Putamen (tissue), 1 donor: ENCODE data around the gene RNF32.
"Not testable (repeated sequence)": the region's sequence is repeated elsewhere in the genome, so short reads cannot be mapped to it uniquely, and the experiment has no call there.

Experiments
- DNase-seq: peaks from one replicate; pipeline ENCODE4 v3.0.0-alpha.2; 2016; ENCODE audit warnings: low spot score

RNF32 gene

DNA sequence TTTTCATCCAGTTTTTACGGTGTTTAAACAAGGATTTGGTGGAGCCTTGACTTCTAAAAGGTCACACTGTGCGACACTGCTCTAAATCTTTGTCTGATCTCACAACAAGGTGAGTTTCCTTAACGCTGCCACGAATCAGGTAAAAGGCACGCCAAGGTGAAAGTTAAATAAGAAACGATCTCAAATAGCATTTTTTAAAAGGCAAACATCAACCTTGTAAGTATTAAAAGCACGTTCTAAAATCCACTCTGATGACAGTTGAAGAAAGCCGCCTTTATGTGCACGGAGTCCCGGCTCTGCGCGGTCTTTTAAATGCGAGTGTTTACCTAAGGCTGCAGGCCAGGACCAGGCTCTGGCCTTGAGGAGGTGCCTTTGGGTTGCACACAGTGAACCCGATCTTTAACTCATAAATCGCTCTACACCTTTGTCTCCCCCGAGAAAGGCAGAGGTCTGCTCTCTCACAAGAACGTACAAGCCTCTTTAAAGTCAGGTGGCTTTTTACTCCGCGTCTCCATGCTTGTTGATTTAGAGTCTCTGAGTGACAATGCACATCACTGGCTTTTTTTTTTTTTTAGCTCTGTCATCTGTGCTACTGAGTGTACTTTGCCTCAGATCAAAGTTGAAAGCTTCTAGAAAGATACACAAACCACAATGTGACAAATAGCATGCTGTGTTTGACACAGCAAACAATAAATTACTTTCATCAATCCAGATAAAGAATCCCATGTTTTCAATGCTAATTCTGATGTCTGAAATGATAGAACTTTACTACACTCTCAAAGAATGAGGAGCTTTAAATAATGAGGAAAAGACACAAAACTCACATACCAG is 25.9 kb upstream of the RNF32 start:
- DNase-seq: no peak

DNA sequence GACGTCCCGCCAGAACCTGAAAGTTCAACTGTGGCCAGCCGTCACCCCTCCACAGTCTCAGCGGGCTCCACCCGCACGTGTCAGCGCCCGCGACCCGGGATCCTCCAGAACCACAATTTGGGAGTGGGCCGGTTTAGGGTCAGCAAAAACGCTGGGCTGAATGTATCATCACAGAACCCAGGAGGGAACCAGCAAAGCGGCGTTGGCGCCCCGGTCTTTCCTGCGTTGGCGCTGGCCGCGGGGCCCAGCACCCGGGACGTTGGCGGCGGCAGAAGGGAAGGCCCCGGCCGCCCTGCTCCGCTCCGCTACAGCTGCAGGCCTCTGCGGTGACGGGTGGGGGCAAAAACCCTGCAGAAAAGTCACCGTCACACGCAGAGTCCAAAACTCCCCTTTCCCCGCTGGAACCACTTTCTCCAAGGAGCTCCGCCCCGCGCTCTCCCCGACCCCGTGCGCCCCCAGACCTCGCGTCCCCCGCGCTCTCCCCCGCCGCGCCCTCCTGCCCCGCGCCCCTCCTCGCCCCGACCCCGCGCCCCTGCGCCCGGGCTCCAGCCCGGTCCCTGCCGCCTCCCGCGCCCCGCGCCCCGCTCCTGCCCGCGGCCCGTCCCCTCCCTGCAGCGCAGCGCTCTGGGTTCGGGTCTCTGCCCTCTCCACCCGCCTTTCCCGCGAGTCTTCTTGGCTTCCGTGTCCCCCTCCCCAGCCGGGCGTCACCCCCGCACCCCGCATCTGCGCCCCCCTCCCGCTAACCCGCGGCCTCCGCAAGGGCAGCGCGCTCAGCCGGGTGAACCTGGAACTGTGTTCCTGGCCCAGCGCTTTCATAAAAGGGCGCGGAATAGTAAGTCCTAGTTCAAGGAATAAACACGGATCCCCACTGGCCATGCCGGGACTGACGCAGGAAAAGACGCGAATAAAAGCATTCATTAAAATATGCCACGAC is 24.0 kb upstream of the RNF32 start:
- DNase-seq: no peak

DNA sequence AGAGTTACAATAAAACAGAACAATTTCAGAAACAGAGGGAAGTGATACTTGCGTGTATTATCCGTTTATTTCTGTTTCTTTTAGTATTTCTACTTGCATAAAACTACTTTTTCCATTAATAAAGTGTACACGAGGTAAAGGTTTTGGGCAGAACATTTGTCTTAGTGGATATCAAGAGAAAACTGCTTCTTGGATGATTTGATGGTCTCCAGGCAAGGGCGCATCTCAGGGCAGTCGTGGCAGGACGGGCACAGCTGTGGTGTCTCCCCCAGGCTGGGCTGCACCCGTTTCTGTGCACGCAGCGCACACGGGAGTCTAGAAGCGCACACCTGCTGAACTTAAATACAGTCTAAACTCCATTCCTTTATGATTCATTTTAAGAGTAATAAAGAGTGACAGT is 23.4 kb upstream of the RNF32 start:
- no peak for DNase-seq

DNA sequence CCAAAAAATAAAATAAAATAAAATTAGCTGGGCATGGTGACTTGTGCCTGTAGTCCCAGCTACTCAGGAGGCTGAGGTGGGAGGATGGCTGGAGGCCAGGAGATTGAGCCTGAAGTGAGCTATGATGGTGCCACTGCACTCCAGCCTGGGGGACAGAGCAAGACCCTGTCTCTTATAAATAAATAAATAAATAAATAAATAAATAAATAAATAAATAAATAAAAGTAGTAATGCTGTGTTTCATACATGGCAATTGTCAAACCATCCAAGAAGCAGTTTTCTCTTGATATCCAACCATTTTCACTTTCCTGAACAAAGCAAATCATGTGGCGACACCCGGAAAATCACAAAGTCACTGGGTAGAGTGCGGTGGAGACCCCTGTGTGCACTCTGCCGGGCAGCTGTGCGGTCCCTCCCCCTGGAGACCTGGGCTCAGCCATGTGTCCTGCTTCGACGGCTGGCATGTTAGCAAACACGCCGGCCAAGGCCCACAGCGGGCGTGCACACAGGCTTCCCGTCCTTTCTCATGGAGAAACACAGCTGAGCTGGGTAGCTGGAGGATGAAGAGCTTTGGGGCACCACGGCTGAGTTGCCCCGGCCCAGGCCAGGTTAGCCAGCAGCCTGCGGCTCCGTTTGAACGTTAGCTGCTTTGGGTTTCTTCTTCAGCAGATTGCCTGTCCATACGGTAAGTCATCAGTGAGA is 22.3 kb upstream of the RNF32 start:
- no peak for DNase-seq

DNA sequence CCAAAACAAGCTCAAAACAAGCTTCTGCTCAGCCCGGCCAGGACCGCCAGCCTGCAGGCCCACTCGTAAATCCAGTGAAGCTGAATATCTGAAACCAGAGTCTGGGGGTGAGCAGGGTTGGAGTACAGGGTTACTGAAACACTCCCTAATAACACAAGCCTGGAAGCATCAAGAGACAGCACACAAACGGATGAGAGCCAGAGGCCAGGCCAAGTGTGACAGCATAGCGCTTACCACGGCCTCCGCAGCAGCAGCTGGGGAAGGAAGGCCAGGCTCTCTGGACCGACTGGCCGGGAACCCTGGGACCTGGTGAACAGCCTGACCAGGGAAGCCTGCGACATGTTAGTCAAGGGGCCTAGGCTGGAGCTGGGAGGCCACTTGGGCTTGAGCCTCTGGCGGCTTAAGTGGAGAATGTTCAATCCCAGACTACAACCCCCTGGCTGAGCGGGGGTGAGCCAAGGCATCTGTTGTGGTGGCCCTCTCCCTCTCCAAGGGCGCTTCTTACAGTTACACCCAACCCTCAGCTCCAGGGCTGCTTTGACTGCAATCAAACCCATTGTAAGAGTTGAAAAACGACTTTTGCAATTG is 21.7 kb upstream of the RNF32 start:
- DNase-seq: no peak

DNA sequence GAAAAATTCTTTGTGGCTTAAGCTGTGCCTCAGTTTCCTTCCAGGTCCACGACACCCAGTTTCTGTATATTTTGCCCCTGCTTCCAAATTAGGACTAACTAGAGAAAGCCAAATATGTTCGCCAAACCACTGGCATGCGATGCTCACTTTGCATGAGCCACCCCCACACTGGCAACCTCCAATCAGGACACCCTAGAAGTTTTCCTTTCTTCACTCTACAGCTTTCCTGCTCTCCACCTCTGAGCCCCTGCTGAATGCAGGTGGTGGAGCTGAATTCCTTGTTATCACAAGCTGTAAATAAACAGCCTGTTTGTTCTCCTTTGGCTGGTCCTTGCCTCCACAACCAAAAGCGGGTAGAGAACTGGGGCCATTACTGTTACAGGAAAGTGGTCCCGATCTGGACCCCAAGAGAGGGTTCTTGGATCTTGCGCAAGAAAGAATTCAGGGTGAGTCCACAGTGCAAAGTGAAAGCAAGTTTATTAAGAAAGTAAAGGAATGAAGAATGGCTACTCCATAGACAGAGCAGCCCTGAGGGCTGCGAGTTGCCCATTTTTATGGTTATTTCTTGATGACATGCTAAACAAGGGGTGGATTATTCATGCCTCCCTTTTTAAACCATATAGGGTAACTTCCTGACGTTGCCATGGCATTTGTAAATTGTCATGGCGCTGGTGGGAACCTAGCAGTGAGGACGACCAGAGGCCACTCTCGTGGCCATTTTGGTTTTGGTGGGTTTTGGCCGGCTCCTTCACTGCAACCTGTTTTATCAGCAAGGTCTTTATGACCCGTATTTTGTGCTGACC is 20.9 kb upstream of the RNF32 start:
- not testable (repeated sequence) for DNase-seq

DNA sequence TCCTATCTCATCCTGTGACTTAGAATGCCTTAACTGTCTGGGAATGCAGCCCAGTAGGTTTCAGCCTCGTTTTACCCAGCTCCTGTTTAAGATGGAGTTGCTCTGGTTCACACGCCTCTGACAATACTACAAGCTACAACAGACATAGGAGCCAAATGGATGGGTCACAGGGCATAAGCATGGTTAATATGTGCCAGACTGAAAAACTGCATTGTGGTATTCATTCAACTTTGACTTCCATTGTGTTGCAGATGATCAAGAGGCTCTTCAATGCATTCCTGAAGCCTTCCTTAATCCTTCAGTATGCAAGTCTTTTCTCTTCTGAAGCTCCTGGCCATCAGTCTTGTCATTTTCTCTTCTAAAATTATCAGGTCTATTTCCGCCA is 20.3 kb upstream of the RNF32 start:
- no peak for DNase-seq

GRCh38 chr7:156621652-156622051 is 18.9 kb upstream of the RNF32 start:
- no peak for DNase-seq

DNA sequence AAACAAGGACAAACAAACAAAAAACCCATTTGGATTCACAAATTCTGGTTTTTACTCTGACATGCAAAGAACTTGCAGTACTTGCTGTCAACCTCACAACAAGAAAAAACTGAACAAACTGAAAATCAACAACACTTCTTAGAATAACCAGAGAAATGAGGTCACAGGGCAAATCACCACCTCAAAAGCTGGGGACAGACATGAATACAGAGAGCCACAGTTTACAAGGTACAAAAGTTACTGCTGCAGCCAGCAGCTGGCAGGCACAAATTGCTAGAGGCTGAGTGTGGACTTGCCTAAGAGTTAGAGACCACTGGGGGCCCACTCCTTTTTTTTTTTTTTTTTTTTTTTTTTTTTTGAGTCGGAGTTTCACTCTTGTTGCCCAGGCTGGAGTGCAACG is 15.0 kb upstream of the RNF32 start:
- no peak for DNase-seq

DNA sequence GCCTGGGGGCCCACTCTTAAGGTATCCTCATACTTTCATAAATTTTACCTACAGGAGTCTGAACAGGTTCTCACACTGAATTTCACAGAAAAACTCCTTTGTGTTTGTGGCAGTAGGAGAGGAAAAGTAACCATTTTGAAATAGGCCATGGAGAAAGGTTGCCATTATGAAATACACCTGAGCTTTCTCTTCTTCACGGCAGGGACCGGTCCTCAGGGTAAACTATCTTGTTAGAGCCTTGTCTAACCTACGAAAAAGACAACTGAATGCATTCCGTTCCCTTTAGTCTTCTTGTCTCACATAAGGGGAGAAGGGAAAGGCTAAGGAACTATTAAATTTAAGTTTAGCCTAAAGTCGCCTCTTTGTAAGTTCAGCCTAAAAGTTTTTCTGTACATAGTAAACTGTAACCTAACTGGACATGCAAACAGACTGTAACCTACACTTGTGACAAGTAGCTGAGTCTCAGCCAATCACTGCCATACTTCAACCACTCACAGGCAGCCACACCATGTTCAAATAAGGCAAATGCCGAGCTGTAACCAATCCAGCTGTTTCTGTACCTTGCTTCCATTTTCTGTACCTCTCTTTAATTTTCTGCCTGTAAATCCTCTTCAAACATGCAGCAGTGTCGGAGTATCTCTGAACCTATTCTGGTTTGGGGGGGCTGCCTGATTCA is 14.2 kb upstream of the RNF32 start:
- DNase-seq: no peak

DNA sequence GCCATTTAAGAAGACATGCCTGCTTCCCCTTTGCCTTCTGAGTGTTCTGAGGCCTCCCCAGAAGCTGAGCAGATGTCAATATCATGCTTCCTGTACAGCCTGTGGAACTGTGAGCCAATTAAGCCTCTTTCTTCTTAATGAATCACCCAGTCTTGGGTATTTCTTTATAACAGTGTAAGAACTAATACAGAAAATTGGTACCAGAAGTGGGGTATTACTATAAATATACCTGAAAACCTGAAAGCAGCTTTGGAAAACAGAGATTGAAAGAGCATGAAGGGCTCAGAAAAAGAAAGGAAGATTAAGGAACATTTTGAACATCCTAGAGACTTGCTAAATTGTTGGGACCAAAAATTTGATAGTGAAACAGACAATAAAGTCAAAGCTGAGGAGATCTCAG is 12.0 kb upstream of the RNF32 start:
- DNase-seq: no peak

GRCh38 chr7:156629873-156630272 is 10.7 kb upstream of the RNF32 start:
- no peak for DNase-seq

DNA sequence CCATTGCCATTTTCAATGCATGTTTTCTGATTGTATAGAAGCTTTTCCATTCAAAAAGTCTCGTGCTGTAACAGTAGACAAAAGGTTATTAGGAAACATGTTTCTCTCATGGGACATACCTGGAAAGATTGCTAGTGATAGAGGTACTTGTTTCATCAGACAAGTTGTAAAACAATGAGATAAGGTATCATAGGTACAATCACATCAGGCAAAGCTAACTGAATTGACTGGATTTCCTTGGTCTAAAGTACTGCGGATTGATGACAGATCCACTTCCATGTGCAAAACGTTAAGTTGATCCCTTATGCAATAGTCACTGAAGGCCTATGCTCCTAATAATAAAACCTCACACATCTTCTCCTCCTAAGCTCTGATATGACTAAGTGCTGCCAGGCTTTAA is 6.5 kb upstream of the RNF32 start:
- DNase-seq: no peak

DNA sequence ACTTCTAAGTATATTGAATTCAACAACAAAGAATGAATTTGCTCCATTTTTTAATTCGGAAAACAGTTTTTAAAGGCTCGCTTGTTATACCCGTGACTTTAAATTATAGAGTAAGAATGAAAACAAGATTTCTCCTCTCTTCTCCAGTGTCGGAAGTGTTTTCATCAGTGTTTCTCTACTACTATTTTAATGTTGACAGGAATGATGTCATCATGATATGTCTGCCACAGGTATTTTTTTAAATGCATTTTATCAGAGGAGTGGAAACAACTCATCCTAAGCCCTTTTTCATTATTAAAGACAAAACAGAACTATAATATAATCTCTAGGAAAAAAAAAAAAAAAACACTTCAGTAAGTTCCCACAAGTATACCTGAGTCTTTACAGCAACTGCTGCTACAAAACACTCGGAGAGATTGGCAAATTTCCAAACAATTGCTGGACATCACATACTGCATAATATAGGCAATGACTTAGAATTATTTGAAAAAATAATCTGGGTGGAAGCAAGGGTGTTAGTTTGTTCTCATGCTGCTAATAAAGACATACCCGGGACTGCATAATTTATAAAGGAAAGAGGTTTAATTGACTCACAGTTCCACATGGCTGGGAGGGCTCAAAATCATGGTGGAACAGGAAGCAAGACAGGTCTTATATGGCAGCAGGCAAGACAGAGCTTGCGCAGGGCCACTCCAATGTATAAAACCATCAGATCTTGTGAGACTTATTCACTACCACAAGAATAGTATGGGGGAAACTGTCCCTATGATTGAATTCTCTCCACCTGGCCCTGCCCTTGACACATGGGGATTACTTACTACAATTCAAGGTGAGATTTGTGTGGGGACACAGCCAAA is 4.8 kb upstream of the RNF32 start:
- no peak for DNase-seq

GRCh38 chr7:156637093-156637492 is 3.5 kb upstream of the RNF32 start:
- not testable (repeated sequence) for DNase-seq

DNA sequence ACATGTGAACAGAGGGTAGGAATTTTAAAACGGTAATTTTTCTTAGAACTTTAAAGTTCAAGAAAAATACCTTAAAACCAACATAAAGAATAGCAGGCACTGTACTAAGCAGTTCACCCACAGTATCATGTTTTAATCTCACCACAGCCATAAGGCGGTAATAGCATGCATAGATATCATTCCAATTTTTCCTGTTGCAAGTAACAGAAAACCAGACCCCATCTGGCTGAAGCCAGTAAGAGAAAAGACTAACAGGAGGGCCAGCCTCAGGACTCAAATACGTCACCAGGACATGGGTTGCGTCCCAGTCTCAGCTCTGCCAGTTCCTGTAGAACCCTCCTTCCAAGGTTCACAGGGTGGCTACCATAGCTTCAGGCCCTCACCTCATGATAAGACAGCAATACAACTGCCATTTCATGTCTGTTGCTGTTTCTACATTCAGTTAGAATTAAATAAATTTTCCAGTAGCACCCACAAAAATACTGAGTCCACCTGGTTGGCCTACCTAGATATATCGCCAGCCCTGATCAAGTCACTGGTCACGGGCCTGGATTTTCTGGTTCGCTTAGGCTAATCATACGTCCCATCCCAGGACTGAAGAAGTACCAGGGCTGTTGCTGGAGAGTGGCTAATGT is 2.0 kb upstream of the RNF32 start:
- DNase-seq: no peak

DNA sequence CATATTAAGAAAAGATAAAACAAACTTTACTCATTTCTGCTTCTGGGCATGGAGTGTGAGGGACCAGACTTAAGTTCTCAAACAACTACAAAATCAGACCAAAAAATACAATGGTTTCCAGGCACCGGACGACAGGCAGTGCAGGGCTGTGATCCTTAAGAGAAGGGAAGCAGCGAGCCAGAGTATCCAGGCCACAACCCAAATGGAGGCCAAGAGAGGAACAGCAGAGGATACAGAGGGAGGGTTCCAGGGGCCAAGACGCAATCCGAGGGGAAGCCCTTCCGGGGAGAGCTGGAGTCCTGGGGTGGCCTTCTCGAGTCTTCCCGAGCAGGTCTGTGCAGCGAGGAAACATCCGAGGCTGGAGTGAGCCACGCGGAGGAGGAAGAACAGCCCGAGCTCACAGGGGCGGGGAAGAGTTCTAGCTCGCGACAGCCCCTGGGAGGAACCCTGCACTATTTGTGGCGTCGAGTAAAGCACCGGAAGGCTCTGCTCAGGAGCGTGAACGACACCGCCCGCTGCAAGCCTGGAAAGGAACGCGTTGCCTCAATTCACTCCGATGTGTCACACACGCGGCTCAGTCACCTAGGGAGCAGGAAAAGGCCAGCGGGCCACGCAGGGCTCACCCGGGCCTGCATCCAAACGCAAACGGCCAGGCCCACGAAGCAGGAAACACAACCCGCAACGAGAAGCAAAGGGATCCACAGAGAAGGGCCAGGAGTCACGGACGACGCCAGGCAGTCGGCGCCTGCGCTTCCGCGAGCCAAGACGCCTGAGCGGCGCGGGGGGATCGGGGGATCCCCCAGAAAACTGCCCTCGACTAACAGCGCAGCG is 933 bp upstream of the RNF32 start:
- DNase-seq: no peak

- peak; percentile 28 for DNase-seq
Observed at GRCh38 chr7:156640949-156641485, 443 bp downstream of the RNF32 start.
